H1 (cell line): ENCODE measurements around the gene OR2AJ1. TPM values are rescaled to one million over a fixed set of nuclear protein-coding genes. Genes with fewer than 3 reads are reported as not detected.

Experiments
- CTCF ChIA-PET: fragments of 300-600 bp; sonication (Branson Sonifier 250); formaldehyde crosslinking; loops from one replicate; lab custom pipeline; 2021; ENCODE audit not compliant: partially characterized antibody; lab: Charles Lee
- POLR2A ChIA-PET: fragments of 300-600 bp; sonication (Branson Sonifier 250); formaldehyde crosslinking; loops from one replicate; lab custom pipeline; 2021; ENCODE audit warnings: inconsistent platforms; ENCODE audit not compliant: partially characterized antibody; lab: Charles Lee
- DNase-seq, 2 experiments: peaks; one replicate each; pipeline versions ENCODE4 v3.0.0 to v3.0.0-alpha.2; 2010 to 2022; ENCODE audit warnings: low spot score in 2 of 2, low read depth in 1 of 2, mixed read lengths in 1 of 2
- FAIRE-seq: peaks from 2 replicates; lab custom pipeline; 2011; peaks lifted over from hg19 to GRCh38; lab: Jason Lieb, UNC
- H2AFZ ChIP-seq: 2 replicates; pipeline ENCODE4 v1.8.1; 2012; ENCODE audit warnings: low read length, inconsistent platforms
- H2AK5ac ChIP-seq: 2 replicates; pipeline ENCODE4 v1.6.1; 2013; ENCODE audit warnings: low read depth, low read length
- H2BK120ac ChIP-seq: replicated peaks from 2 replicates; pipeline ENCODE3; 2013; ENCODE audit warnings: low read depth, low read length, inconsistent platforms
- H2BK12ac ChIP-seq: 2 replicates; pipeline ENCODE4 v1.6.1; 2013; ENCODE audit warnings: low read depth, low read length
- H2BK15ac ChIP-seq: 2 replicates; pipeline ENCODE4 v1.6.1; 2013; ENCODE audit warnings: low read length
- H2BK20ac ChIP-seq: 2 replicates; pipeline ENCODE4 v1.6.1; 2013; ENCODE audit warnings: low read length
- H2BK5ac ChIP-seq: 2 replicates; pipeline ENCODE4 v1.6.1; 2013; ENCODE audit warnings: low read depth, low read length
- H3K14ac ChIP-seq: 2 replicates; pipeline ENCODE4 v1.6.1; 2013; ENCODE audit warnings: inconsistent platforms; ENCODE audit not compliant: insufficient read length
- H3K18ac ChIP-seq: 2 replicates; pipeline ENCODE4 v1.6.1; 2013; ENCODE audit warnings: low read length; ENCODE audit errors: extremely low read depth
- H3K23ac ChIP-seq: 2 replicates; pipeline ENCODE4 v1.6.1; 2013; ENCODE audit warnings: inconsistent platforms; ENCODE audit not compliant: insufficient read length
- H3K23me2 ChIP-seq: 2 replicates; pipeline ENCODE4 v1.6.1; 2013; ENCODE audit warnings: low read depth, low read length
- H3K27ac ChIP-seq: 2 replicates; pipeline ENCODE4 v1.6.1; 2011; ENCODE audit warnings: low read depth, low read length, inconsistent platforms
- H3K27me3 ChIP-seq, 4 experiments: replicated peaks in 1 of 4; 1 replicate in 1 of 4; 2 replicates in 3 of 4; pipeline versions ENCODE4 v1.6.1 to v1.8.1; 2011 to 2013; ENCODE audit warnings: low read length in 3 of 4, mild to moderate bottlenecking in 3 of 4, inconsistent platforms in 2 of 4, mixed read lengths in 2 of 4, moderate library complexity in 1 of 4; ENCODE audit not compliant: control insufficient read depth in 3 of 4, insufficient read depth in 3 of 4; ENCODE audit errors: extremely low read depth in 1 of 4
- H3K36me3 ChIP-seq, 4 experiments: 2 replicates each; pipeline versions ENCODE4 v1.6.1 to v1.8.1; 2011 to 2013; ENCODE audit warnings: mild to moderate bottlenecking in 4 of 4, low read length in 3 of 4, moderate library complexity in 2 of 4, control low read depth in 1 of 4, inconsistent platforms in 1 of 4; ENCODE audit not compliant: insufficient read depth in 4 of 4, control insufficient read depth in 2 of 4
- H3K4ac ChIP-seq: replicated peaks from 2 replicates; pipeline ENCODE3; 2013; ENCODE audit warnings: low read length, low read depth, mixed read lengths, inconsistent platforms; ENCODE audit not compliant: insufficient read length
- H3K4me1 ChIP-seq, 4 experiments: replicated peaks in 1 of 4; 1 replicate in 1 of 4; 2 replicates in 3 of 4; pipeline versions ENCODE4 v1.6.1 to v1.8.1; 2011 to 2013; ENCODE audit warnings: low read length in 3 of 4, inconsistent platforms in 2 of 4, mixed read lengths in 1 of 4; ENCODE audit not compliant: insufficient read depth in 4 of 4, control insufficient read depth in 3 of 4
- H3K4me2 ChIP-seq, 2 experiments: 2 replicates each; pipeline versions ENCODE4 v1.6.1 to v1.8.1; 2011 to 2013; ENCODE audit warnings: low read depth in 2 of 2, low read length in 2 of 2, control low read depth in 1 of 2, inconsistent platforms in 1 of 2, mild to moderate bottlenecking in 1 of 2; ENCODE audit not compliant: insufficient read depth in 1 of 2
- H3K4me3 ChIP-seq, 4 experiments: fragments of 200-600, 300-600 bp in 1 of 4; sonication (generic), shearing (Covaris generic), sonication (Bioruptor Twin) in 1 of 4; 2 replicates each; pipeline versions ENCODE4 v1.5.1 to v1.8.1; 2011 to 2016; ENCODE audit warnings: low read length in 4 of 4, low read depth in 3 of 4, control low read depth in 2 of 4, inconsistent platforms in 2 of 4, mild to moderate bottlenecking in 2 of 4, mixed read lengths in 1 of 4, moderate library complexity in 1 of 4; ENCODE audit not compliant: insufficient read depth in 2 of 4; ENCODE audit errors: extremely low read depth in 1 of 4
- H3K56ac ChIP-seq: replicated peaks from 2 replicates; pipeline ENCODE3; 2013; ENCODE audit warnings: low read depth, mild to moderate bottlenecking, mixed read lengths, low read length, inconsistent platforms; ENCODE audit not compliant: insufficient read length
- H3K79me1 ChIP-seq: 2 replicates; pipeline ENCODE4 v1.6.1; 2013; ENCODE audit warnings: low read depth, low read length, control low read depth
- H3K79me2 ChIP-seq, 2 experiments: 2 replicates each; pipeline versions ENCODE4 v1.6.1 to v1.8.1; 2012 to 2013; ENCODE audit warnings: low read length in 2 of 2, mild to moderate bottlenecking in 2 of 2, inconsistent platforms in 1 of 2; ENCODE audit not compliant: insufficient read depth in 2 of 2, control insufficient read depth in 1 of 2
- H3K9ac ChIP-seq, 4 experiments: replicated peaks in 1 of 4; 1 replicate in 1 of 4; 2 replicates in 3 of 4; pipeline versions ENCODE4 v1.6.1 to v1.8.1; 2011 to 2013; ENCODE audit warnings: low read depth in 3 of 4, low read length in 3 of 4, control low read depth in 2 of 4, mild to moderate bottlenecking in 2 of 4, moderate library complexity in 2 of 4, inconsistent platforms in 1 of 4; ENCODE audit errors: extremely low read depth in 1 of 4
- H3K9me3 ChIP-seq, 2 experiments: 2 replicates each; pipeline versions ENCODE4 v1.6.1 to v1.8.1; 2012 to 2013; ENCODE audit warnings: mild to moderate bottlenecking in 2 of 2, moderate library complexity in 2 of 2, control low read depth in 1 of 2, inconsistent platforms in 1 of 2, low read depth in 1 of 2, low read length in 1 of 2, mixed read lengths in 1 of 2; ENCODE audit not compliant: insufficient read depth in 2 of 2
- H4K20me1 ChIP-seq, 2 experiments: replicated peaks in 1 of 2; 2 replicates each; pipeline versions ENCODE3 to v1.8.1; 2011 to 2013; ENCODE audit warnings: inconsistent platforms in 2 of 2, low read length in 2 of 2, mild to moderate bottlenecking in 1 of 2; ENCODE audit not compliant: insufficient read depth in 2 of 2, control insufficient read depth in 1 of 2
- H4K5ac ChIP-seq: 2 replicates; pipeline ENCODE4 v1.6.1; 2013; ENCODE audit warnings: low read length, low read depth, mixed read lengths, inconsistent platforms; ENCODE audit not compliant: insufficient read length
- H4K8ac ChIP-seq: 2 replicates; pipeline ENCODE4 v1.8.0; 2013; ENCODE audit warnings: mild to moderate bottlenecking, moderate library complexity, low read length, inconsistent platforms; ENCODE audit not compliant: insufficient read depth; ENCODE audit errors: extremely low read depth
- H4K91ac ChIP-seq: replicated peaks from 2 replicates; pipeline ENCODE3; 2013; ENCODE audit warnings: low read length, mixed read lengths, inconsistent platforms; ENCODE audit not compliant: insufficient read length
- BCL11A ChIP-seq, 2 experiments: IDR thresholded peaks; one replicate each; pipeline ENCODE4 v1.6.1; 2011; ENCODE audit warnings: low read depth in 2 of 2, low read length in 2 of 2, mild to moderate bottlenecking in 2 of 2
- CBX8 ChIP-seq: fragments of 300-800, 300-1000 bp; sonication (generic); IDR thresholded peaks from 2 replicates; pipeline ENCODE4 v1.7.1; 2016; ENCODE audit warnings: low read depth, low read length, borderline replicate concordance
- CEBPB ChIP-seq: IDR thresholded peaks from 2 replicates; pipeline ENCODE4 v1.6.1; 2012; ENCODE audit warnings: low read depth, low read length
- HDAC6 ChIP-seq: IDR thresholded peaks from one replicate; pipeline ENCODE4 v1.7.1; 2012; ENCODE audit warnings: low read depth, mild to moderate bottlenecking, inconsistent platforms, low read length, moderate library complexity
- KDM4A ChIP-seq: IDR thresholded peaks from one replicate; pipeline ENCODE4 v1.7.1; 2012; ENCODE audit warnings: low read depth, mild to moderate bottlenecking, moderate library complexity, low read length, inconsistent platforms; ENCODE audit not compliant: severe bottlenecking
- RXRA ChIP-seq: IDR thresholded peaks from 2 replicates; pipeline ENCODE4 v1.6.1; 2011; ENCODE audit warnings: low read depth, mild to moderate bottlenecking, low read length, moderate library complexity; ENCODE audit not compliant: insufficient read depth
- SIN3A ChIP-seq, 2 experiments: IDR thresholded peaks in 1 of 2; conservative IDR thresholded peaks in 1 of 2; 2 replicates each; pipeline ENCODE4 v1.6.1; 2011 to 2012; ENCODE audit warnings: low read length in 2 of 2, improper control_type of control experiment in 1 of 2, low read depth in 1 of 2, mild to moderate bottlenecking in 1 of 2
- SP1 ChIP-seq: IDR thresholded peaks from 2 replicates; pipeline ENCODE4 v1.6.1; 2011; ENCODE audit warnings: low read depth, low read length
- TAF1 ChIP-seq: IDR thresholded peaks from 2 replicates; pipeline ENCODE4 v1.6.1; 2011; ENCODE audit warnings: mild to moderate bottlenecking, low read depth, low read length
- WGBS, 2 experiments: shearing (Covaris generic) in 1 of 2; methylation state at CpG; one replicate each; pipeline versions ENCODE4 v1.1.6 to v1.1.7; 2013 to 2015; ENCODE audit warnings: low lambda C conversion rate in 2 of 2, mixed read lengths in 2 of 2, inconsistent platforms in 1 of 2, low coverage in 1 of 2, missing lambda C conversion rate in 1 of 2; ENCODE audit not compliant: insufficient replicate concordance in 2 of 2, insufficient coverage in 1 of 2, insufficient read length in 1 of 2; ENCODE audit errors: extremely low coverage in 1 of 2, missing lambda C conversion rate in 1 of 2; 5-methylcytosine and 5-hydroxymethylcytosine counted together
- polyA plus RNA-seq, 7 experiments: library from polyadenylated mRNA; depleted of rRNA in 3 of 7; stranded (reverse) in 5 of 7; unstranded in 2 of 7; fragments of >200 nt in 5 of 7; fragments of 200-250 nt in 2 of 7; gene quantifications; 1 replicate in 5 of 7; 2 replicates in 1 of 7; 4 replicates in 1 of 7; pipeline versions ENCODE4 v1.2.1 to v1.2.3, GENCODE V29; 2011 to 2013; ENCODE audit warnings: missing spikeins in 2 of 7, mixed read lengths in 2 of 7
- total RNA-seq: library from RNA; stranded (reverse); fragmentation: NEBNext Ultra II Directional; extraction: Animal tissue kit (Norgen Biotek cat#: 25700); gene quantifications from 2 replicates; pipeline ENCODE4 v1.2.1, GENCODE V29; 2021

The OR2AJ1 gene
- total and polyA plus RNA-seq, 2 of the 8 experiments (the other 6 are each of a cell fraction or from before 2014, with no cell fraction given): not detected

- Histone ChIP-seq H2AFZ (no peak overlapping the region), H3K4me2 (no peak overlapping the region), H3K4me1 (no peaks in the 10 kb centered on the region), H4K5ac (no peak overlapping the region), H3K4ac (no peak overlapping the region), H3K9ac (no peak overlapping the region), H3K56ac (no peak overlapping the region), H4K91ac (no peak overlapping the region), H3K9me3 (peaks cover 44 to 54% of the 10 kb centered on the region in 2 experiments), H3K79me1 (no peaks in the 10 kb centered on the region), H2BK120ac (no peak overlapping the region), H3K14ac (no peak overlapping the region), H2AK5ac (no peak overlapping the region), H3K27ac (no peak overlapping the region), H2BK5ac (no peak overlapping the region), H2BK12ac (no peak overlapping the region), H3K27me3 (no peaks in the 10 kb centered on the region), H2BK20ac (no peak overlapping the region), H3K4me3 (no peak overlapping the region), H3K36me3 (no peaks in the 10 kb centered on the region), H4K20me1 (no peaks in the 10 kb centered on the region), H3K18ac (no peak overlapping the region), H4K8ac (no peak overlapping the region), H3K23me2 (no peaks in the 10 kb centered on the region), H3K79me2 (no peaks in the 10 kb centered on the region), H2BK15ac (no peak overlapping the region), H3K23ac (no peak overlapping the region)
- ChIA-PET POLR2A (no interaction called here), CTCF (no interaction called here)
- 72% methylated on average over 6 of the region's 6 CpGs; no CpG with 5 or more reads in 1 of the 2 experiments for WGBS, 2 experiments
- FAIRE-seq (no peak), DNase-seq (no peak)
- TF ChIP-seq SP1 (no peak), SIN3A (conservative IDR thresholded peaks at IDR 0.05 in 1 of 2, IDR thresholded peaks at IDR 0.05 in 1 of 2; ENCODE audit: low read depth in 1 of 2, low read length in 2 of 2) (no peak), HDAC6 (no peak), RXRA (no peak), BCL11A (IDR thresholded peaks at IDR 0.05; ENCODE audit: low read depth in 2 of 2, low read length in 2 of 2) (no peak), TAF1 (no peak), CEBPB (no peak), CBX8 (no peak), KDM4A (no peak)
Measured at GRCh38 chr1:247942624-247943023, 17.9 kb downstream of the OR2AJ1 start.
